C1 segment of cervical spinal cord (tissue), 14 donors: ENCODE results near the gene DNAJA1.
"Not testable (repeated sequence)": the region's sequence is repeated elsewhere in the genome, so short reads cannot be mapped to it uniquely, and the experiment has no call there.

ENCODE experiments used
- DNase-seq, 14 donors: peaks; one replicate each; lab custom pipeline; 2025; lab: John Stamatoyannopoulos, UW

DNAJA1 gene

DNA sequence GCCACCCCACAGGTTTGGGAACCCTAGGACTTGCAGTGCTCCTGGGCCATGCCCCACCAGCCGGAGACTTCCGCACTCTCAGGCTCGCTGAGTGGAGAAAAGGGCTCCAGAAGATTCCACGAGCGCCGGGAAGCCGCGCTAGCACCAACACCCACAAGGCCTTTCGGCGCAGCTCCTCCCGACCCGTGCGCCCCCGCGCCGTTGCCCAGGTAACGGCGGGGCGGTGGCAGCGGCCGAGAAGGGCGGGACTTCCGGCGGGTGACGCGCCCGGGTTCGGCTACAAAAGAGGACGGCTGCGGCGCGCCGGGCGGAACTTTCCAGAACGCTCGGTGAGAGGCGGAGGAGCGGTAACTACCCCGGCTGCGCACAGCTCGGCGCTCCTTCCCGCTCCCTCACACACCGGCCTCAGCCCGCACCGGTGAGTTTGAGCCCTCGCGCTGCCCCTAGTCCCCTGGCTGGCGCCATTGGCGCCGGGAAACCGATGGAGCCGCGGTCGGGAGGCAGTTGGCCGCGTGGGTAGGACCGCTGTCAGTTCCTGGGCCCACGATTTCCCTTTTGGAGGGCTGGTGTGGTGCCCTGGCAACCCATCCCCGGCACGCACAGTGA lies at the start of gene DNAJA1:
TSS of gene DNAJA1 (plus strand) at position 308 of the 606 bp plus-strand sequence. CDS start 1,212 bp downstream, outside the sequence.
- peak; percentile 73 to 97 (median 93) for DNase-seq

DNA sequence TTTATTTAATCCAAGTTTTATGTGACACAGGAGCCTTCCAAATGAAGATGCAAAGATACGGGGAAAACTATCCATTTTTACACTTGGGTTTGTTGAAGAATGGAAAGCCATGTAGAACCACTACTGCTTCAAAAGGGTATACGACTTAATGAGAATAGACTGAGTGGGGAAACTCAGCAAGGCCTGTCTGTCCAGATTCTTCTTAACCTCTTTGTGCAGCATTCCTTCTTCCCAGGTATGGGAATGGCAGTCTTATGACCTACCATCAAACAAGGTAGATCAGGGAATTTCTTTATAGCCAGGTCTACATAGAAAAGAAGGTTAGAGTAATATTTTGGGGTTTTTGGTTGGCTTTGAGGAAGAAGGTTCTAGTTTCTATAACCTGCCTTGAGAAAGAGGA lies 47.0 kb upstream of the DNAJA1 start:
- DNase-seq, result no peak

DNA sequence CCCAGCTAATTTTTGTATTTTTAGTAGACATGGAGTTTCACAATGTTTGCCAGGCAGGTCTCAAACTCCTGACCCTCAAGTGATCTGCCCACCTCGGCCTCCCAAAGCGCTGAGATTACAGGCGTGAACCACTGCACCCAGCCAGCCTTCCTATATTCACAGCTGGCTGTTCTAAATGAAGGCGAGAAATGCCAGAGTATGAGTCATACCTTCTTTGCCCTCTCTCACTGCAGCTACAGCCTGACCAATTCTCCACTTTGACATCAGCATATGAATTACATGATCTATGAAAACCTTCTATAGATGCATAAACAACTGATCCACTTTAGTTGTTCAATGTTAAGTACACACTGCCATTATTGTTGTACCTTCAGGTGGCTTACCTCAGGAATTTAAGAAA lies 38.1 kb upstream of the DNAJA1 start:
- no peak for DNase-seq

DNA sequence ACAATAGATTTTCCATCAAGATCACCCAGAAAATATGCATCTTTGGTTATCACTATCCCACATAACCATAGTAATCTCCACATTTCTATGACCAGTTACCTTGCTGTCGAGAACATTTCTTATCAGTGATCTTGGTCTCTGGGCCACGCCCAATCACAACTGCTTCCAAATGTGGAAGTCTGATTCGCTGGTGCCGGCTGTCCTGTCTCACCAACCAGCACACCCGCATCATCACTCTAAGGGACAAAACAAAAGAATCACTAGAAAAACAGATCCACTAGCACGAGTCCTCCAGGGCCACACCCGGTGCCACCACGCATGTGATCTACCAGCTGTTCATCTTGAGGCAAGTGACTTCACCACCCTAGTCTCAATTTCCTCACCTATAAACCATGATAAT lies 35.4 kb upstream of the DNAJA1 start:
- no peak for DNase-seq

DNA sequence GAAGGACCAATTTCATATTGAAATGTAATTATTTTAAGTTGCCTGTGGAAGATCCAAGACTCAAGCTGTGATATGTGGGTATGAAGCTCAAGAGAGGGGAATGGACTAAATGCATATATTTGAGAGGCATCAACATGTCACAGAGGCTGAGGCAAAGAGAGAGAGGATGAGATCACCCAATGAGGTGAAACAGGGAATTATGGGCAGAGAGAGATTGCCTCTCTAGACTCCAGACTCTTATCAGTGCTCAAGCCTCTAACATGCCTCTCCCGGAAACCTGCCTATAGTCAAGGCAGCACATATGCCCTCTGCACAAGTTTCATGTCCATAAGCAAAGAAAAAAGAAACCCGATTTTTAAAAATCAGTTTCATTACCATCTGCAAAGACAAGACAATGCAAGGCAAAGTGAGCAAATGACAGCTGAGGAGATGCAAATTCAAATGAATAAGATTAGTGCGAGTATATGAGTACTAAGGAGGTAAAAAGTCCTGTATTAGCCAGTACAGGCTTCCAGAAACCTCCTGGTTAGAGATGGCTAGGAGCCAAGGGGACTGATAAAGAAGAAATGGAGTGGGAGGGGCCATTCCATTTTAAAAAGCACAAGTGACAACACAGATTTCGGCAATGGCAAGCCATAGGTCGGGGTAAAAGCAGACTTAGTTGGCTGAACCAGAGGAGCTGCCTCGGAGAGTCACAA lies 33.0 kb upstream of the DNAJA1 start:
- DNase-seq, result no peak

DNA sequence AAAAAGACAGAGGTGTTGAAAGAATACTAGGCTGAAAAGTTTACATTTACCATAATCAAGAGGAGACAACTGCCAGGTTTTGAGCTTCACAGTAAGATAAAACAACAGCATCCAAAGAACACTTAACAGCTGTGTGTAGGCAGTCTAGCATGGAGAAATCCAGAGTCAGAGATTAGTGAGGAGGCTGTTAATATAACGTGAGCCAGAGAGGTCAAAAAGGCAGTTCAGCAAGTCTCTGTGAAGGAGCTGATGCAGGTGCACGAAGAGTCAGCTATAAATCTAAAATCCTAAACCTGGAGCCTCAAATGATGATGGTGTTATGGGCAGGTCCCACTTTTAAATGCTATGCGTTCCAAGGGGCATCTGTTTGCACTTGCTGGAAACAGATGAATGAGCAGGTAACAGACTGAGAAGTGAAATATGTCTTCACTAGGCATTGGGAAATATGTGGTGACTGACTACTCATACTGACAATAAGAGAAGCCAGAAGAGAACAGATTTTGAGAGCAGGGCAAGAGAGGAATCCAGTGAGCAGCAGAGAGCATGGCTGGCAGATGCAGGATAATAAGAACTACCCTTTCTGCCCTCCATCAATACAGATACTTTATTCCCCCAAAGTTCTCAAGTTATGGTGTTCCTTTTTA lies 32.4 kb upstream of the DNAJA1 start:
- no peak for DNase-seq

DNA sequence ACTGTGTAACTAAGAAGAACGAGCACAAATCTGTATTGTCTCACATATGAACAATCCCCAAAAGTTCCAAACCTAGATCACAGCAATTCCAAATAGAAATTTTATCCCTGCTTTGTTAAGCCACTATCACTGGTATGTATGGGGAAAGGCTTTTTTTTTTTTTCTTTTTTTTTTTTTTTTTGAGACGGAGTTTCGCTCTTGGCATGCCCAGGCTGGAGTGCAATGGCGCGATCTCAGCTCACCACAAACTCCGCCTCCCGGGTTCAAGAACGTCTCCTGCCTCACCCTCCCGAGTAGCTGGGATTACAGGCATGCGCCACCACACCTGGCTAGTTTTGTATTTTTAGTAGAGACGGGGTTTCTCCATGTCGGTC lies 24.4 kb upstream of the DNAJA1 start:
- DNase-seq, result not testable (repeated sequence)

DNA sequence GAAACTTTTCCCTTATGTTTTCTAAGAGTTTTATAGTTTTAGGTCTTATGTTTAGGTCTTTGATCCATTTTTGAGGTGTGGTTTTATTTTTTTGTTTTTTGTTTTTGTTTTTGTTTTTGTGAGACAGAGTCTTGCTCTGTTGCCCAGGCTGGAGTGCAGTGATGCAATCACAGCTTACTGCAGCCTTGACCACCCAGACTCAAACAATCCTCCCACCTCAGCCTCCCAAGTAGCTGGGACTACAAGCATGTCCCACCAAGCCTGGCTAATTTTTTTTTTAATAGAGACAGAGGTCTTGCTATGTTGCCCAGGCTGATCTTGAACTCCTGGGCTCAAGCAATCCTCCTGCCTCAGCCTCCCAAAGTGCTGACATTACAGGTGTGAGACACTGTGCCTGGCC lies 19.7 kb upstream of the DNAJA1 start:
- DNase-seq, result not testable (repeated sequence)

DNA sequence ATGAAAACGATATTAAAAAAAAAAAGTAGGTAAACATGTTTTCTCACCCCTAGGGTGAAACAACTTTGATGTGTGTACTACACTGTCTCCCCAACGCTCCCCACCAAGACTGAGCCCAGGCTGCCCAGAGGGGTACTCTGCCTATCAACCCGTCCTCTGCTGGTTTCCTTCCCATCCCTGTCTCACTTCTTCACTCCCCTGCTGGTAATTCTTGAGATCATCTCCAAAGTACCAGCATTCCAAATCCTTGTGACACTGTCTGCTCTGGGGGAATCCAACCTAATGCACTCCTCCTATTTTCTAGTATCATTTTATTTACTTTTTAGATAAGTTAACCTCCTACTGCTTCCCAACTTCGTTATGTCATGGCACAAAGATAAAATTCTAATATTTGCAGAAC lies 17.3 kb upstream of the DNAJA1 start:
- DNase-seq, result no peak

DNA sequence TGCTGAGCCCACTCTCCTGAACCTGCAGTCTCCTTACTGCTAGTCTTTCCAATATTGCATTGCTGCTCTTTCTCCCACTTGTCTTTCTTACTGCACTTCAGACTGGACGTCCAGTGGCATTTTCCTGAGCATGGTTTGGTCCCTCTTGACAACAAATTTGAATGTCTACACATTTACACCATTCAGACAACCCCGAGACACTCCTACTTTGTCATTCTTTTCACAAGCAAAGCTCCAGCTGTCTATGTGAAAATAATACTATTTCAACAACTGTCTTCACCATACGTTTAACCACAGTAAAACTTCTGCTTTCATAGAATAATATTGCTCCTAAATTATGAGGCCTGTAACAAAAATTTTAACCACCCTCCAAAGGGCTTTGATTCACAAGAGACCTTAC lies 13.2 kb upstream of the DNAJA1 start:
- no peak for DNase-seq

DNA sequence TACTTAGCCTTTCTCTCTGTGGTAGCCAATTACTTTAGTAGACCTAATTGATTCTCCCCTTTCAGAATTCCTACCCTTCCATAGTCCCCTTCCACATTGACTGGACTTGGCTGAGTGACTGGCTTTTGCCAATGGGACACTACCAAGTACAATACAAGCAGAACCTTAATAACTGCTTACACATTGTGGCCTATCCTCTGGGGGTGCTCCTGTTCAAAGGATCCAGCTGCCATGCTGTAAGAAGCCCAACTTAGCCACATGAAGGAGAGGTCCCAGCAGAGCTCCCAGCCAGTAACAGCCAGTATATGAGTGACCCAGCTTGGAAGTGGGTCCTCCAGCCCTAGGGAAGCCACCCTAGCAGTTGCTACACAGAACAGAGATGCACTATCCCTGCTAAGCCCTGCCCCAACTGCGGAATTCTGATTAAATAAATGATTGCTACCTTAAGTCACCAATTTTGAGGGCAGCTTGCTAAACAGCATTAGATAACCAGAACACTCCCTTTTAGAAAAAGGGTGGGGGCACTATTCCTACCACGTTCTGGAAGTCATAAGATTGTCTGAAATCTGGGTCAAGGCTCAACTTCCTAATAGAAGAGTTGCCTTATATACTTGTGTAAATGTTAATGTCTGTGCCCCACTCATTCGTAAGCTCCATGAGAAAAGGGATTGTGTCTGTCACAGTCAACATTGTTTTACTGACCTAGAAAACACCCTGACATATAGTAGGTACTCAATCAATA lies 12.6 kb upstream of the DNAJA1 start:
- no peak for DNase-seq

DNA sequence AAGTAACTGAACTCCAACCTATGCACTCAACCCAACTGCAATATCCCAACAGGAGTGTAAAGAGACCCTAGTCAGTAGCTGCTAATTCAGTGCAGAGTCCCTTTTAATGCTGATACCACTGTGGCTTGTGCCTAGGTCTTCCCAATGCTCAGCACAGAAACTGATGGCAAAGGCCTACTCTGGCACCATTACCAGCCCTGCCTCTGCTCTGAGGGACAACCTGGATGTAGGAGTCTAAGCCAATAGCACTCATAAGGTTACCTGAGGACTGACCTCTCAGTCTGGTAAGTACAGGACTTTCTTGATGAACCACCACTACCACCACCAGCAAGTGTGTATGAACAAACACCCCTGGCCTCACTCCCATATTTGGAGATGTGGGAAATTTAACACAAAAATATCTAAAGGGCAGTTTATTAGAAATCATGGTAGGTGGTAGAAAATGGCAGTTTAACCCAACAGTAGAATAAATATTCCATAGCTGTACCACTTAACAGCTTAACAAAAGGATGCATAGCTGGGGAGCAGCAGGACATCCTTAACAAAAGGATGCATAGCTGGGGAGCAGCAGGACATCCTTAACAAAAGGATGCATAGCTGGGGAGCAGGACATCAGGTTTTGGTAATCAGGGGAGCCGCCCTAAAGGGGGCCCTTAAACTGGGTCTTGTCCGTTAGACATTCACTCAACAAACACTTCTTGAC lies 11.0 kb upstream of the DNAJA1 start:
- DNase-seq, result no peak

DNA sequence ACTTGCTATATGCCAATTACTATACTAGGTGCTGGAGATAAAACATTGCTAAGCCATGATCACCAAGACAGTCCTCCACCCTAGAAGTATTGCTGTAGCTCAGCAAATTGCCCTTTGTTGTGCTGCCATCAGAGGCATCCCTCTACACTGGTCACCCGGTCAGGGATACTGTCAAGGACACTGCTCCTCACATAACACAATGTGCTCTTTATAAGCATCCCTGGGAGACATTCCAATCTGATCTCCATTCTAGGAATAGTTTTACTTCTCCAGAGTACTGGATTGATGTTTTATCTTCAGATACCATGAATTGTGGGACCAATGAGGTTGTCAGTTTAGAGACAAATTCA lies 10.4 kb upstream of the DNAJA1 start:
- DNase-seq, result no peak

DNA sequence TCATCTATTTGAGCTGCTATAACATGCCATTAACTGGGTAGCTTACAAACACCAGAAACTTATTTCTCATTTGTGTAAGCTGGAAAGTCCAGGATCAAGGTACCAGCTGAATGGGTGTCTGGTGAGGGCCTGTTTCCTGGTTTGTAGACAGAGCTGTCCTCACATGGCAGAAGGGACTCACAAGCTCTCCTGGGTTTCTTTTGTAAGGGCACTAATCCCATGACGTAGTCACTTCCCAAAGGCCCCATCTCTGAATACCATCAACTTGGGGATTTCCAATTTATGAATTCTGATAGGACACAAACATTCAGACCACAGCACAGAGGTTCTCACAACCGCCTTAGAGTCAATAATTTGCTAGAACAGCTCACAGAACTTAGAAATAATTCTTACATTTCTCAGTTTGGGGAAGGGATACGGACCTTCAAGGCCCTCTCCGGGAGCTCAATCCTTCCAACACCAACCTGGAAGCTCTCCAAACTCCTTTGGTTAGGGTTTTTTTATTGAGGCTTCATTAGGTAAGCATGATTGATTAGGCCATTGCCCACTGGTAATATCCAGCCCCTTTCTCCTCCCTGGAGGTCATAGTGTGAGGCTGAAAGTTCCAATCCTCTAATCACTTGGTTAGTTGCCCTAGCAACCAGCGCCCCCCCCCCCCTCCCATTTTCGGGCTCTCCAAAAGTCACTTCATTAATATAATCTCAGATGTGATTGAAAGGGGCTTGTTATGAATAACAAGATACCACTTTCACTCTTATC lies 7.6 kb upstream of the DNAJA1 start:
- DNase-seq, result no peak

DNA sequence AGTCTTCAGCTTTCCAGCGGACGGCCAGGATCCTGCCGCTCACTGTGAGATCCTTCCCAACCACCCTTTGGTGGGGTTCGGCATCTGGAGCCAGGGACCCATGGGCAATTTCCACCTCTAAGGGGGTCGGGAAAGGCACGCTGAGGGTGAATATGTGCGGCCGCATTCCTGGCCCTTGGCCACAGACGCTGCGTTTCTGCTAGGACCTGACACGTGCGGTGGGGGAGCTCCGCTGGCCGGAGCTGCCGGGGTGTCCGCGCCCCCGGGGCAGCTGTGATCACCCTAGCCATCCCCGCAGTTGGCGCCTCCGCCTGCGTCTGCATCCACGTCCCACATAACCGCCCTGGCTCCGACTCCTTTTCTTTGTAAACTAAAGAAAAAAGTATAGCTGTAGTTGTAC lies 5.3 kb upstream of the DNAJA1 start:
- DNase-seq, result no peak

DNA sequence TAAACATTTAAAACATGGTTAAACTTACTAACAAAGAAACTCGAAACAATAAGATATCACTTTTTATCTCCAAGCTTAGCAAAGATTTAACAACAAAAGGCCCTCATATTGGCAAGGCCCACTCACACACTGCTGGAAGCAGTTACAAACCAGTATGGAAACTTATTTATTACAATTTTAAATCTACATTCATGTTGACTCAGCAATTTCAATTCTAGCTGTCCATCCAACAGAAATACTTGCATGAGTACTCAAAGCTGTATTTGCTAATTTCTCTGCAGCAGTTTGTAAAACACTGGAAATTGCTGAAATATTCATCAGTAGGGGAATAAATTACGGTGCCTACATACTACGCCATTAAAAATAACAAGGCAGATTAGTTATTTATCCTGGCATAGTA lies 2.8 kb upstream of the DNAJA1 start:
- no peak for DNase-seq

DNA sequence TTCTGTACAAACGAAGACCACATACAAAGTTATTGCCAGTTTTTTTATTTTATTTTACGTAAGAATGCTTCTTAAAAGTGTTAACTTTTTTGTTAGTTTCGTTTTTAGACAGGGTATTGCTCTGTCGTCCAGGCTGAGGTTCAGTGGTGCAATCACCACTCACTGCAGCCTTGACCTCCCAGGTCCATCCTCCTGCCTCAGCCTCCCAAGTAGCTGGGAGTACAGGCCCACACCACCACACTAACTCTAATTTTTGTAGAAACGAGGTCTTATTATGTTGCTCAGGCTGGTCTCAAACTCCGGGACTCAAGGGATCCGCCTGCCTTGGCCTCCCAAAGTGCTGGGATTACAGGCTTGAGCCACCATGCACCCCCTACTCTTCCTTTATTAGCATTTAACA lies 2.3 kb upstream of the DNAJA1 start:
- no peak for DNase-seq

DNA sequence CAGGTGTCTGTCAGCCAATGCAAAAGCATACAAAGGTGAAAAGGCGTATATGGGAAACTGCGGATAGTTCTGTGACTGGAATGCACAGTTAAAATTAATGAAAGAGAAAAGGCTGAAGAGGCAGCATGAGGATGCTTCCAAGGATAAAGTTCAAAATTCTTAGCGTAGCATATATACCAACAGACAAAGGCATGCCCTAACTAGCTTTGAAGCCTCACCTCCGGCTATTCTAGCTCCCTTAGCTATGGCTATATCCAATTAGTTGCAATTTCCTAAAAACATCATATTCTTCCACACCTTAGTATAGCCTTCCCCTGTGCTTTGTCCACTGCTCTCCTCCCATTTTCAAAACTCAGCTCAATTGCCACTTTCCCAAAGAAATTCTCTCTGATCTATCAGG lies 1.4 kb upstream of the DNAJA1 start:
- no peak for DNase-seq

DNA sequence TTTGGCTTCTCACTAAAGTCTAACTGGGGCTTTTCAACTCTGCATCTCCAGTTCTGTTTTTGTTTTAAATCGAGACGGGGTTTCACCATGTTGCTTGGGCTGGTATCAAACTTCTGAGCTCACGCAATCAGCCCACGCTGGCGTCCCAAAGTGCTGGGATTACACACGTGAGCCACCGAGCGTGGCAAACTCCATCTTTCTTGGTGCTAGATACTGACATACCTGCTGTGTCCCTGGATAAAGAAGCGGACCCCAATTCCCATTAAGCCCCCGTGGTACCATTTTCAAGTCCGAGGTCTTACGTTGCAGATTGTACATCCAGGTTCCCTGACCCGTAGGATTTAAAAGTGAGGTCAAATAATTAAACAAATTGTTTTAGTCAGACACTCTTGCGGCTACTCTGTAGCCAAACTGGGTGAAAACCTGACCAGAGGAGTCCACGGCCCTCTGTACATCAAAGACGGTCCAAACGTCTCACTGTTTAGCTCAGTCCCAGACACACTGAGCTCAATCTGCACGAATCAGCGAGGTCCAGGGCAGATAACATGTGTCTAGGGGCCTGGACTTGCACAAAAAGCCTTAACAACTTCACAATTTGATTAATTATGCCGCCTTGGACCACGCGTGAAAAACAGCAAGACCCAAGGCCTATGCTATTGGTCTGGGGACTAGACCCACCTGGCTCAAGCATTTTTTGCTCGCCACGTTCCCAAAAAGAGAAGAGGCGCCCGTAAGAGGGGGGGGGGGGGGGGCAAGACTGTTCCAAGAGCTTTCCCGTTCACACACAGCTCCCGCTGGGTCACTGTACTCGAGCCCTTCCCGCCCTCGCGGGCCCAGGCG lies 727 bp upstream of the DNAJA1 start:
- peak in 9 of 14 donors; percentile 23 to 70 (median 43) for DNase-seq
